Kidney glomerular epithelial cell (primary cell): ENCODE results near the gene LRRTM3.

Experiments
- DNase-seq: peaks from one replicate; lab custom pipeline; 2025; lab: John Stamatoyannopoulos, UW

LRRTM3 gene

DNA sequence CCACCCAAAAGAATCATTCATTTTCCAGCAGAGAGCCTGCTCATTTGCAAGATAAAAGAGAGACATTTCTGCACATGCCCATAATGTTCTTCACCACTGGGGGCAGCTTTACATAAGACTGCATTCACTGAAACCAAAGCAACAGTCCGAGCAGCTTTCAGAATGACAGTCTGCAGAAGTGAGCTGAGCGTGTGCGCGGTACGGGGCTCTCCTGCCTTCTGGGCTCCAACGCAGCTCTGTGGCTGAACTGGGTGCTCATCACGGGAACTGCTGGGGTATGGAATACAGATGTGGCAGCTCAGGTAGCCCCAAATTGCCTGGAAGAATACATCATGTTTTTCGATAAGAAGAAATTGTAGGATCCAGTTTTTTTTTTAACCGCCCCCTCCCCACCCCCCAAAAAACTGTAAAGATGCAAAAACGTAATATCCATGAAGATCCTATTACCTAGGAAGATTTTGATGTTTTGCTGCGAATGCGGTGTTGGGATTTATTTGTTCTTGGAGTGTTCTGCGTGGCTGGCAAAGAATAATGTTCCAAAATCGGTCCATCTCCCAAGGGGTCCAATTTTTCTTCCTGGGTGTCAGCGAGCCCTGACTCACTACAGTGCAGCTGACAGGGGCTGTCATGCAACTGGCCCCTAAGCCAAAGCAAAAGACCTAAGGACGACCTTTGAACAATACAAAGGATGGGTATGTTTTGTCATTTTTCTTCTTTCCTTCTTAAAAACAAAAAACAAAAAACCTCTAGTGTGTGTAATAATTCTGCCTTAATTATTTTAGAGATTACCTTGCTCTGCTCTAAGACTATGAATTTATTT, at the start of gene LRRTM3:
Gene LRRTM3 (plus strand): TSS at position 141 of the 820 bp plus-strand sequence.
- peak; percentile 72 for DNase-seq

DNA sequence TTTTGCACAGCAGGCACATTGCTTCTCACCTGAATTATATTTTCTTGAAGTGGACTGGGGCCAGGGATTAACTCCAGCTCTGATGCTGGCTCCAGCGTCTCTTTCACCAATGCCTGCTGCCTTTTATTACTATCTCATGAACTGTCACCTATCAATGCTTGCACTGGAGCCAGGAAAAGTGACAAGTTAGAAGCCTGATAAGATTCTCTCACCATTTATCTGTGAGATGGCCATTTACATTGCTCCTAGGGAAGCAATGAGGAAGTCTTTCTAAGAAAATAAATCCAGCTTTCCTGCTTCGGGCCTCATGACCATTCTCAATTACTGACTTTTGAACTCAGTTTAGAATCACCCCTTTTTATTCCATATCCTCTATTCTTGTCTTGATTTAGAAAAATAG, 48.5 kb upstream of the LRRTM3 start:
- DNase-seq, result no peak

DNA sequence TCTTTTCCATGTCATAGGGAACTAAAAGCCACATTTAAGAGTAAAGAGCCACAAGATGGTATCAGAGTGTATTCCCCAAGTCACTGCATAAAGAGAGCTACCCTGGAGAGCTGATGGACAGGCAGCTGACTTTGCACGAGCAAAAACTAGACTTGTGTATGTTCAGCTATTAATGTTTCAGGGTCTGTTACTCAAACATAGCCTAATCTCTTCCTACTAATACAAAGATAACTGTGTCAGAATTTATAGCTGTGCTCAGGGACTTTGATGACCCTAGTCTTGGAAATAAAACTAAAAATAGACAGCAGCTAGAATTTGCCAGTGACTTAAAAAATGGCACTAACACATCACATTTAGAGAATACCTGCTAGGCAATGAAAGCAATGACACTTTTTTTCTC, 45.5 kb upstream of the LRRTM3 start:
- DNase-seq, result no peak

GRCh38 chr10:66880826-66881225, 45.0 kb upstream of the LRRTM3 start:
- DNase-seq, result no peak

- no peak for DNase-seq
Observed at GRCh38 chr10:66881814-66882213, 44.0 kb upstream of the LRRTM3 start.

DNA sequence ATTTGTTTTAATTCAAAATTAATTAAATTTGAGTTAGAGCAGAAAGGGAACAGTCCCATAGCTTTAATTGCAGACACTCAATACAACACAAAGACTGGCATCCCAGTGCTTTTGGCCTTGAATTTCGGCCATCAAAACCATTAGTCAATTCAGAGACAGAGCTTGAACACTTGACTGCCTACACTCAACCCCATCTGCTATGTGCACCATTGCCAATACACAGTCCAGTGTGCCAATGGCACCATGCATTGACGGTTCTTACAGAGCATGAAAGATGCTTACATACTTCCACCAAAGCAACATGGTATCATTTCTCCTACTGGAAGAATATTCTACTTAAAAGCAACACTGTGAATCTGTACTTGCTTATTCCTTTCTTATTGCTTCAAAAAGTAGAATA, 43.6 kb upstream of the LRRTM3 start:
- no peak for DNase-seq

- no peak for DNase-seq
Observed at GRCh38 chr10:66886848-66887247, 39.0 kb upstream of the LRRTM3 start.

GRCh38 chr10:66888237-66888636, 37.6 kb upstream of the LRRTM3 start:
- DNase-seq, result no peak

DNA sequence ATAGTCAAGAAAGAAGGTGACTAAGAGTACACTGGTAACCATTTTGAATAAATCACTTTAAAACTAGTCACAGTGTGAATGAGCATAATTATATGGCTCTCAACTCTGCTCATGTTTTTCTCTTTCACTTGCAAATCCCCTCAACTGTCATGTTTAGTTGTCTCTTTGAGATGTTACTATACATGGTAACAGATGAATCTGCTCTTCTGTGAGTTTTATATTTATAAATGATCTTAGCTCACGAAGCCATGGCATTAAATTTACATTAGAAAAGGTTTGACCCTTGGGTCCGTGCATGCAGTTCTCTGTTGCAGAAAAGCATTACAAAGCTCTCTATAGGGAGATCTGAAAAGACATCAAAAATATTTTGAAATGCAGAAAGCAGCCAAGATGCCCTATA, 33.0 kb upstream of the LRRTM3 start:
- DNase-seq, result no peak

DNA sequence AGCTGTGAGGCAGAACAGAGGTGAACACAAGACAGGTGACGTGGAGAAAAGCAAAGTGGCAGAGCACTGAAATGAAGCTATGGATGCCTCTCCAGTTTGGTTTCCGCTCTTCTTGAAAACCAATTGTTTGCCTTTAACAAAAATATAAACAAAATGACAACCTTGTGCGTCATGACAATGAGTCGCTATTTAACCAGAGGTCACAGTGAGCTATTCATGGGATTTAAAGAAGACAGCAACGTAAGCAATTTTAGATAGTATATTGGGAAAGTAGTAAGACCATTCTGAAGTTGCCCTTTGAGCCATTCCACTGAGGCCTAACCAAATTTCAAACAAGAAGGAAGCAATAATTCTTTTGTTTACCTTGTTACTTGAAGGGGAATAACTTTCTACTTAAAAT, 15.2 kb upstream of the LRRTM3 start:
- no peak for DNase-seq

GRCh38 chr10:66916030-66916429, 9.8 kb upstream of the LRRTM3 start:
- no peak for DNase-seq

GRCh38 chr10:66917104-66917503, 8.7 kb upstream of the LRRTM3 start:
- no peak for DNase-seq

GRCh38 chr10:66919248-66919647, 6.6 kb upstream of the LRRTM3 start:
- DNase-seq, result no peak

DNA sequence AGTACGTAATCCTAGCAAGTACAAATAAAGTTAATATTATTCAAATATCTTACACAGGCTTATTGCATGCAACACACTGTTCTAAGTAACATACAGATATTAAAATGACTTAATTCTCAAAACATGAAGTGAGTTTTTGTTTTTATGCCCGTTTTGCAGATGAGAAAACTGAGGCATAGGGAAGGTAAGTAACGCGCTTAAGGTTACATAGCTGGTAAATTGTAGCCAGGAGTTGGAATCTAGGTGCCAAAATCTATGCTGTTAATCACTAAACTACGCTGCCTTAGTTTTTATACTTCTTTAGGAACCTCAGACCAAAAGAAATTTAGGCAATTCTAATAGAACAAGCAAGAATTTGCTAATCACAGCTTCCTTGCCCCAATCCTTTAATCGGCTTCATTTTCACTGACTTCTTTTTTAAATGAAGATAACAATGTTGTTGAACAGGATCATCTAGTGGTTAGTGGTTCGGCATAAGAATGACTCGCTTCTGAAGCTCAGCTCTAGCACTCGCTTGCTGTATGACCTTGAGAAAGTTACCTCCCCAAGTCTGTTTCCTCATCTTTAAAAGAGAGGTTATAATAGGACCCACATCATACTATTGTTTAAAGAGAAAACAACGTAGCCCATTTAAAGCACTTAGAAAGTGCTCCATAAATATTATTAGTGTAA, 1.0 kb upstream of the LRRTM3 start:
- no peak for DNase-seq

- no peak for DNase-seq
Observed at GRCh38 chr10:66925373-66925772, 463 bp upstream of the LRRTM3 start.

DNA sequence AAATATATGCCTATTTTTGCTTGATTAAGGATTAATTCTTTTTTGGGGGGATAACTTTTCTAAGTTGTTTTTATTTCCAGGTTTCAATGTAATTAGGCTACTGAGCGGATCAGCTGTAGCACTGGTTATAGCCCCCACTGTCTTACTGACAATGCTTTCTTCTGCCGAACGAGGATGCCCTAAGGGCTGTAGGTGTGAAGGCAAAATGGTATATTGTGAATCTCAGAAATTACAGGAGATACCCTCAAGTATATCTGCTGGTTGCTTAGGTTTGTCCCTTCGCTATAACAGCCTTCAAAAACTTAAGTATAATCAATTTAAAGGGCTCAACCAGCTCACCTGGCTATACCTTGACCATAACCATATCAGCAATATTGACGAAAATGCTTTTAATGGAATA, 1.0 kb downstream of the LRRTM3 start:
- no peak for DNase-seq

DNA sequence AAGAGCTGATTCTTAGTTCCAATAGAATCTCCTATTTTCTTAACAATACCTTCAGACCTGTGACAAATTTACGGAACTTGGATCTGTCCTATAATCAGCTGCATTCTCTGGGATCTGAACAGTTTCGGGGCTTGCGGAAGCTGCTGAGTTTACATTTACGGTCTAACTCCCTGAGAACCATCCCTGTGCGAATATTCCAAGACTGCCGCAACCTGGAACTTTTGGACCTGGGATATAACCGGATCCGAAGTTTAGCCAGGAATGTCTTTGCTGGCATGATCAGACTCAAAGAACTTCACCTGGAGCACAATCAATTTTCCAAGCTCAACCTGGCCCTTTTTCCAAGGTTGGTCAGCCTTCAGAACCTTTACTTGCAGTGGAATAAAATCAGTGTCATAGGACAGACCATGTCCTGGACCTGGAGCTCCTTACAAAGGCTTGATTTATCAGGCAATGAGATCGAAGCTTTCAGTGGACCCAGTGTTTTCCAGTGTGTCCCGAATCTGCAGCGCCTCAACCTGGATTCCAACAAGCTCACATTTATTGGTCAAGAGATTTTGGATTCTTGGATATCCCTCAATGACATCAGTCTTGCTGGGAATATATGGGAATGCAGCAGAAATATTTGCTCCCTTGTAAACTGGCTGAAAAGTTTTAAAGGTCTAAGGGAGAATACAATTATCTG, 1.6 kb downstream of the LRRTM3 start:
- DNase-seq, result no peak

GRCh38 chr10:66927971-66928770, 2.3 kb downstream of the LRRTM3 start:
- DNase-seq, result no peak

DNA sequence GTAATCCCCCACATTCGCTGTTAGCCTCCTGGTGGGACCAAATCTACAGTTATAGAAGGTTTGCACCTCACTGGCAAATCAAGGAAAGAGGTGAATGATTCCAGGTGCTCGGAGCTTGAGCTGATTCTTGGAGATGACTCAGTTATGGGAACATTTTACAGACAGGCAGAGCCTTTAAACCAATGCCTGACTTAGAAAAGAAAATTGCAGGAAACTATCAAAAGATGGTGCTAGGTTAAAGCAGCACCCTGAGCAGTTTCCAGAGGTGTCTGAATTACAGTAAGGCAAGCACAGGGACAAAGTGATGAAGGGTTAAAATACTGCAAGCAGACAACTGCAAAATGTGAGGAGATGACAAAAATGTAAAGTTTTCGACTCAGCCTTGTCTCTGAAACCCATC, 2.9 kb downstream of the LRRTM3 start:
- no peak for DNase-seq

GRCh38 chr10:66929375-66929774, 3.5 kb downstream of the LRRTM3 start:
- DNase-seq, result no peak

- peak; percentile 72 for DNase-seq
Observed at GRCh38 chr10:66931340-66931948, 5.6 kb downstream of the LRRTM3 start.

DNA sequence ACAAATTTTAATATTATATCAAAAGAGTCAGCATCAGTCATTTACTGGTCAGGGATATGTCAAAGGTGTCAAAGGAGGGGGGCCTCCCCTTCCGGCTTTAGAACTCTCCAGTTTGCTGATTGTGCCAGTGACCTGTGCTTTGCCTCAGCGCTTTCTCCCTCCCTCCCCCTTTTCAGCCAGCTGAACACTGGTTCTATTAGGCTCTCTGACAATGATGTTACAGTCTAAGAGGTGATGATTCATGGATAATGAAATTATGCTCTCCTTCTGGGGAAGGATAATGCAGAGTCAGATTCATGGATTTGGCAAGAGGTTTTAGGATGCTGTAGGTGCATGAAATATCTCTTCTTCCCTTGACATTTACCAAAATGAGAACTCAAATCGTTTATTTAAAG, 6.1 kb downstream of the LRRTM3 start:
- peak; percentile 9 for DNase-seq
